NCI-H2227 treated with DMSO at 0.1 percent for 48 hours (cell line): Measurements from ENCODE around the gene SPDYA.
A peak's percentile ranks its signal among the peaks of the same experiment; 100 is the strongest.
"Not testable (repeated sequence)": the region's sequence is repeated elsewhere in the genome, so short reads cannot be mapped to it uniquely, and the experiment has no call there.

Source experiments
- DNase-seq: peaks from one replicate; lab custom pipeline; 2025; lab: John Stamatoyannopoulos, UW

The SPDYA gene

GRCh38 chr2:28810384-28811285, at the start of gene SPDYA:
SPDYA (plus strand) TSS chr2:28810834; CDS start chr2:28816015, 5,181 bp downstream.
- DNase-seq: peak; percentile 90

- DNase-seq: no peak
Observed at GRCh38 chr2:28761420-28761819, 49.2 kb upstream of the SPDYA start.

GRCh38 chr2:28764909-28765711, 45.5 kb upstream of the SPDYA start:
- no peak for DNase-seq

GRCh38 chr2:28766070-28766469, 44.6 kb upstream of the SPDYA start:
- DNase-seq: no peak

GRCh38 chr2:28767337-28767736, 43.3 kb upstream of the SPDYA start:
- no peak for DNase-seq

GRCh38 chr2:28768422-28768821, 42.2 kb upstream of the SPDYA start:
- no peak for DNase-seq

- no peak for DNase-seq
Observed at GRCh38 chr2:28768952-28769351, 41.7 kb upstream of the SPDYA start.

GRCh38 chr2:28772351-28772750, 38.3 kb upstream of the SPDYA start:
- DNase-seq: no peak

- no peak for DNase-seq
Observed at GRCh38 chr2:28776471-28776870, 34.2 kb upstream of the SPDYA start.

GRCh38 chr2:28778392-28778791, 32.2 kb upstream of the SPDYA start:
- DNase-seq: no peak

GRCh38 chr2:28779001-28779400, 31.6 kb upstream of the SPDYA start:
- DNase-seq: no peak

- DNase-seq: peak; percentile 7
Observed at GRCh38 chr2:28780496-28780895, 30.1 kb upstream of the SPDYA start.

GRCh38 chr2:28782423-28782822, 28.2 kb upstream of the SPDYA start:
- DNase-seq: no peak

GRCh38 chr2:28784570-28784969, 26.1 kb upstream of the SPDYA start:
- not testable (repeated sequence) for DNase-seq

GRCh38 chr2:28796620-28797019, 14.0 kb upstream of the SPDYA start:
- no peak for DNase-seq

- no peak for DNase-seq
Observed at GRCh38 chr2:28801726-28802125, 8.9 kb upstream of the SPDYA start.

- DNase-seq: no peak
Observed at GRCh38 chr2:28802975-28803429, 7.6 kb upstream of the SPDYA start.

- DNase-seq: no peak
Observed at GRCh38 chr2:28809927-28810326, 707 bp upstream of the SPDYA start.

GRCh38 chr2:28818053-28818452, 7.4 kb downstream of the SPDYA start:
- no peak for DNase-seq

GRCh38 chr2:28821295-28821958, 10.8 kb downstream of the SPDYA start:
- peak; percentile 58 for DNase-seq

GRCh38 chr2:28822036-28822435, 11.4 kb downstream of the SPDYA start:
- no peak for DNase-seq

- no peak for DNase-seq
Observed at GRCh38 chr2:28824207-28824606, 13.6 kb downstream of the SPDYA start.
